ENCODE results near the gene NDUFA13. TPM values are rescaled to one million over a fixed set of nuclear protein-coding genes. Genes with fewer than 3 reads are reported as not detected.

The NDUFA13 gene
- total RNA-seq, 1 experiment from 2014 or later, result 489 TPM

DNA sequence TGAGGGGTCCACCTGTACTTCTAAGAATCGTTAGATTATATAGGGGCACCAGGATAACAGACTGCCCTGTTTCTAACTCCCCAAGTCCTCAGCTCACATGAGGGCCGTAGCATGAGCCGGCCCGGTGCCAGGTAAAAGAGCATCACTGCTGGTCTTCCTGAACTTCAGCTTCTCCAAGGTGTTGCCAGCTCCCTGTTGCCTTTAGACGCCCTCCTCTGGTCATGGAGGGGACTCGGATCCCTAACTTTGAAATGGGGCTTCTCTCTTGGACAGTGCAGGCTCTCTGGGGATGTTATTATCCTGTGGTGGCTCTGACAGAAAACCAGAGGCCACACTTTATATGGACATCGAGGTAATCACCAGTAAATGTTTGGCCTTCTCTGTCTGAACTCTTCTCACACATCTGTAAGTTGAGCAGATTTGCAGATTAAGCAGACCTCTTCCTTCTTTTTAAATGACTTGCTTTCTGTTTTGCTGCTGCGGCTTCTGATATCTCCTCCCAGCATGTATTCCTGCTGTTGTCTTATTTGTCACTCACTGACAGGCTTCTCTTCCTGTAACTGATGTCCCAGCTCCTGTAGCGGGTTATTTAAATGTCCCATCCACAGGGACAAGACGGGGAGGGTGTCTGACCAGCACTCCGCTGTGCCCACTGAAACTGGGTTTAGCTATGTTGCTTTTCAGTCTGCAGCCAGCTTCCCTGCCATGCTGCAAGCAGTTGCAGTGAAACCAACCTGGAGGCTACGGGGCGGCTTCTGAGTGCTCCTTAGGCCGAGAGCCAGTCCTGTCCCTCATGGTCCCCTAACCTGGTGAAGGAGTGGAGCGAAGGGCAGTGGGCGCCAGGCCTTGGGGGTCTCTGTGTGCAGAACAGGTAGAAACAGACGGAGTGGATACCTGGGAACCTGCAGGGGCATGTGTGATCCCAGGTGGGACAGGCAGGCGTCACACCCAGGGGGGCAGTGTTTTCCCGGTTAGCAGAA lies 39.9 kb upstream of the NDUFA13 start:
- Mint-ChIP-seq H3K9me3 (no peaks in the 10 kb centered on the region), H3K27ac (peak overlapping the region; percentile 66 to 91 (median 90); a peak in 6 of 7 replicates), H3K4me3 (peak overlapping the region; percentile 46 to 69), H3K4me1 (peaks cover 51 to 56% of the 10 kb centered on the region in 2 experiments), H3K27me3 (ENCODE audit: low read depth) (no peaks in the 10 kb centered on the region; the same call in 1 of the 2 replicates), H3K36me3 (ENCODE audit: insufficient read depth in 1 of 3, low read depth in 3 of 3) (peaks cover 3 to 44% (median 21%) of the 10 kb centered on the region in 3 experiments; a peak in 5 of 7 replicates)
- no peaks in the 10 kb centered on the region for H3K27me3 ChIP-seq (ENCODE audit: insufficient read depth, low read length)
- H3K79me1 ChIP-seq (ENCODE audit: insufficient read depth, low read depth, low read length, poor library complexity, severe bottlenecking), result peaks cover 11% of the 10 kb centered on the region
- H3K23me2 ChIP-seq (ENCODE audit: insufficient read length, low read depth, low read length, poor library complexity, severe bottlenecking), result no peaks in the 10 kb centered on the region
- H3K18ac ChIP-seq (ENCODE audit: insufficient read length, low read depth, low read length), result no peak overlapping the region
- no peak overlapping the region for H3K4ac ChIP-seq (ENCODE audit: low read depth, low read length)
- H2BK120ac ChIP-seq (ENCODE audit: low read depth, low read length, poor library complexity, severe bottlenecking), result no peak overlapping the region
- no peak overlapping the region for H2BK12ac ChIP-seq (ENCODE audit: insufficient read length, low read depth, low read length)
- H3K4me2 ChIP-seq (ENCODE audit: insufficient read depth, insufficient read length, low read length), result peak overlapping the region; percentile 52
- no peak overlapping the region for H3T11ph ChIP-seq (ENCODE audit: low read length)
- H2BK20ac ChIP-seq (ENCODE audit: low read depth, low read length, poor library complexity, severe bottlenecking), result no peak overlapping the region
- WGBS (ENCODE audit: extremely low coverage, insufficient read length, low lambda C conversion rate), result no CpG with 5 or more reads among the region's 19 CpGs
- no peaks in the 10 kb centered on the region for H3K9me3 ChIP-seq (ENCODE audit: control insufficient read depth, low read depth, low read length)
- DNase-seq, result peak; percentile 58
- no peak overlapping the region for H4K91ac ChIP-seq (ENCODE audit: insufficient read length, low read depth, low read length)
- H3K27ac ChIP-seq (ENCODE audit: insufficient read length, low read depth, low read length), result no peak overlapping the region
- no peak overlapping the region for H4K8ac ChIP-seq (replicated peaks; ENCODE audit: insufficient read length, low read depth, low read length)
- H3K9ac ChIP-seq (ENCODE audit: extremely low read depth, insufficient read length, low read length), result no peak overlapping the region
- H2AFZ ChIP-seq (ENCODE audit: low read length), result no peak overlapping the region
- H3K14ac ChIP-seq (ENCODE audit: insufficient read depth, low read length), result 0 out of 2 replicates have a peak overlapping the region, but pooled peaks have one; percentile 6
- TF ChIP-seq, protein P1, sequence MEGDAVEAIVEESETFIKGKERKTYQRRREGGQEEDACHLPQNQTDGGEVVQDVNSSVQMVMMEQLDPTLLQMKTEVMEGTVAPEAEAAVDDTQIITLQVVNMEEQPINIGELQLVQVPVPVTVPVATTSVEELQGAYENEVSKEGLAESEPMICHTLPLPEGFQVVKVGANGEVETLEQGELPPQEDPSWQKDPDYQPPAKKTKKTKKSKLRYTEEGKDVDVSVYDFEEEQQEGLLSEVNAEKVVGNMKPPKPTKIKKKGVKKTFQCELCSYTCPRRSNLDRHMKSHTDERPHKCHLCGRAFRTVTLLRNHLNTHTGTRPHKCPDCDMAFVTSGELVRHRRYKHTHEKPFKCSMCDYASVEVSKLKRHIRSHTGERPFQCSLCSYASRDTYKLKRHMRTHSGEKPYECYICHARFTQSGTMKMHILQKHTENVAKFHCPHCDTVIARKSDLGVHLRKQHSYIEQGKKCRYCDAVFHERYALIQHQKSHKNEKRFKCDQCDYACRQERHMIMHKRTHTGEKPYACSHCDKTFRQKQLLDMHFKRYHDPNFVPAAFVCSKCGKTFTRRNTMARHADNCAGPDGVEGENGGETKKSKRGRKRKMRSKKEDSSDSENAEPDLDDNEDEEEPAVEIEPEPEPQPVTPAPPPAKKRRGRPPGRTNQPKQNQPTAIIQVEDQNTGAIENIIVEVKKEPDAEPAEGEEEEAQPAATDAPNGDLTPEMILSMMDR (conservative IDR thresholded peaks at IDR 0.05), result peak; percentile 64
- H4K5ac ChIP-seq (ENCODE audit: insufficient read length, low read depth, low read length), result no peak overlapping the region
- peaks cover 10% of the 10 kb centered on the region for H3K4me1 ChIP-seq (ENCODE audit: insufficient read depth, low read length)
- H2BK5ac ChIP-seq (ENCODE audit: insufficient read length, low read length), result no peak overlapping the region
- peaks cover 30% of the 10 kb centered on the region; the same call in 1 of the 2 replicates for H3K79me2 ChIP-seq (ENCODE audit: insufficient read depth, low read length)
- peaks cover 3% of the 10 kb centered on the region for H4K20me1 ChIP-seq (ENCODE audit: control insufficient read depth, insufficient read depth, insufficient read length)
- no peak overlapping the region for H2BK15ac ChIP-seq (ENCODE audit: low read depth, low read length)
- H2AK5ac ChIP-seq (ENCODE audit: insufficient read length, low read length), result no peak overlapping the region
- H3K23ac ChIP-seq (ENCODE audit: insufficient read length, low read depth, low read length), result no peak overlapping the region
- H3K56ac ChIP-seq (ENCODE audit: insufficient read length, low read depth, low read length), result no peak overlapping the region

Measured in H9 (cell line).